Activated CD8-positive, alpha-beta memory T cell treated with anti-CD3 and anti-CD28 coated beads for 4 hours (primary cell): ENCODE data around the gene FPGS.
A peak's percentile ranks its signal among the peaks of the same experiment; 100 is the strongest.

Source experiments
- DNase-seq, 2 donors: peaks; one replicate each; pipeline ENCODE4 v3.0.0-alpha.2; 2020; ENCODE audit warnings: low read depth in 2 of 2

Gene FPGS

GRCh38 chr9:127860260-127860659 lies 57.6 kb downstream of the FPGS start:
- DNase-seq, result no peak

DNA sequence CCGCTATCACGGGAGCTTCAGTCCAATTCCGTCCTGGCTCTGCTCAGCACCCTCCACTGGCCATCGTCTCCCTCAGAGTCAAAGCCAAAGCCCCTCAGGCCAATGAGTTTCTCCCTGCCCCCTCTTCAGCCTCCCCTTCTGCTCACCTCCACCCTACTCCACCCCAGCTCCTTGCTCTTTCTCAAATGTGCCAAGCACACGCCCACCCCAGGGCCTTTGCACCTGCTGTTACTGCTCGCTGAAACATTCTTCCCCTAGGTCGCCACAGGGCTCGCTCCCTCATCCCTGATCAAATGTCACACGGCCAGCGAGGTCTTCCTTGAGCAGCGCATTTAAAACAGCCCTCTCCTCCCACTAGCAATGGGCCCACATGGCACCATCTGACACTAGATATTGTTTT lies 58.1 kb downstream of the FPGS start:
- DNase-seq, result no peak

GRCh38 chr9:127862075-127863011 lies 59.7 kb downstream of the FPGS start:
- DNase-seq, result peak in 1 of 2 donors; percentile 10

- DNase-seq, result no peak
These were observed 60.5 kb downstream of the FPGS start for GRCh38 chr9:127863191-127863621.
